ENCODE results near the gene PTPN14.
A peak's percentile ranks its signal among the peaks of the same experiment; 100 is the strongest.
"Not testable (repeated sequence)": the region's sequence is repeated elsewhere in the genome, so short reads cannot be mapped to it uniquely, and the experiment has no call there.

The PTPN14 gene

DNA sequence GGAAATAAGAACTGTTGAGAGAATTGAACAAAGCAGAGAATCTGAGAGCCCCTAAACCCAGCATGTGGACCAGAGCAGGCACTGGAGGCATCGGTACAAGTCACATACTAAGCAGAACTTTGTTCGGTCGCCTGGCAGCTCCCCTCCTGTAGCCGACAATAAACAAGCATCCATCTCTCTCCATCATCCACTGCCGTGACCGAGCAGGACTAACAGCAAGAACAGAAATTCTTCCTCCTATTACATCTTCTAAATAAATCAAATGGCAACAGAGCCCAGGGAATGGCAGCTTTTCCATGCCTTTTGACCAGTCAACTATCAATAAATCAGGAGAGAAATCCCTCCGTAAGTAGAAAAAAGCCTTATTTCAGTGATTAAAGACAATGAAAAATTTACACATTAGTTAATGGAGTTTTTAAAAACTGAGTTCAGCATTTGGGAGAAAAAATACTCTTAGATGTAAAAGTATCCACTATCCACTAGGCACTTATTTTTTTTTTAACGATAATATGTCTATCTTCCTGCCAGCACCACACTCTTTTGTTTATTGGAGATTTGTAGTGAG is 36.5 kb downstream of the PTPN14 start:
- H3K4me3 ChIP-seq (ENCODE audit: low read length), result no peak overlapping the region
- no peak for TF ChIP-seq CTCF (conservative IDR thresholded peaks at IDR 0.05; ENCODE audit: low read length)
- no peak for DNase-seq (ENCODE audit: low read depth)

DNA sequence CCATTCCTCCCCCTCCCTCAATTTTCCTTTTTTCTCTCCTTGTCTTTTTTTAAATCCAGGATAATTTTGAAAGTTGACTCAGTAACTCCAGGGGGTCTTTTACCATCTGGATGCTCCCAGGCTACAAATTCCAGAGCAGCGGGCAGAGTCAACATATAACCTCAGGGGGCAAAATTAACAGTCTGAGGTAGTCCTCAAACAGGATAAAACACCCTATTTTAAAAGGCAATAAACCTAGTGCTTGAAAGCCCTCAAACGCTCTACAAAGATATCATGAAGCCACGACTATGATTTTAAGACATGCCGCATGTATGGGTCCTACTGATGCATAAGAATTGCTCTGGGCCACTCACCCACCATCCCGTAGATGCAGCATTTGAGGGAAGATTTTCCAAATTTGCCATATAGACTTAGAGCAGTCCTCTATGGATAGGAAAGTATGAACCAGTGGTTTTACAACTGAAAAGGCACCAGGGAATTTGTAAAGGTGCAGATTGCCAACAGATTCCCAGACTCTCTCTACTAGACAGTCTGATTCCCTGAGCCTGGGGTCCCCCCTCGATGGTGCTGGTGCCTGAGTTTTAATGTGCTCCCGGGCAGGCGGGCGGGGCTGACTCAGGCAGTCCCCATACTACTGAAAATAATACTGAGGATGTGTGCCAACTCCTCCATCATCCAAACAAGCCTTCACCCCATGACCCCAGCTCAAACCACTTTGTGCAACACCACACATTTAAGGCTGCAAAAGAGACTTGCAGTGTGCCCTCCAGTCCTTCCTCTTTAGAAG is 37.2 kb downstream of the PTPN14 start:
- H3K4me3 ChIP-seq (ENCODE audit: low read length), result no peak overlapping the region
- DNase-seq (ENCODE audit: low read depth), result peak; percentile 47
- TF ChIP-seq CTCF (conservative IDR thresholded peaks at IDR 0.05; ENCODE audit: low read length), result no peak

- no peak for DNase-seq (ENCODE audit: low read depth)
- no peak overlapping the region for H3K4me3 ChIP-seq (ENCODE audit: low read length)
Observed at GRCh38 chr1:214513394-214513793, 38.0 kb downstream of the PTPN14 start.

DNA sequence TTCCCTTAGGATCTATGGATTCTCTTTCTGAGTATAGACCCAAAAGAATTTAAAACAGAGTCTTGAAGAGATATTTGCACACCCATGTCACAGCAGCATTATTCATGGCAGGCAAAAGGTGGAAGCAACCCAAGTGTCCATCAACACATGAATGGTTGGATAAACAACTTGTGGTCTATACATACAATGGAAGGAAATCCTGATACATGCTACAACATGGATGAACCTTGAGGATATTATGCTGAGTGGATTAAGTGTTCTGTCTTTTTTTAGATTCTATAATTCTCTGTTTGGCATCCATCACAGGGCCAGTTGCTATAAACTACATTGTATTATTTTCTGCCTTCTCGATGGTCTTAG is 39.8 kb downstream of the PTPN14 start:
- no peak overlapping the region for H3K4me3 ChIP-seq (ENCODE audit: low read length)
- no peak for TF ChIP-seq CTCF (conservative IDR thresholded peaks at IDR 0.05; ENCODE audit: low read length)
- no peak for DNase-seq (ENCODE audit: low read depth)

More at GRCh38 chr1:214513394-214513793, 38.0 kb downstream of the PTPN14 start:
- no peak for TF ChIP-seq CTCF (conservative IDR thresholded peaks at IDR 0.05; ENCODE audit: low read length)

GRCh38 chr1:214510914-214511638 is 40.3 kb downstream of the PTPN14 start:
- no peak overlapping the region for H3K4me3 ChIP-seq (ENCODE audit: low read length)
- TF ChIP-seq CTCF (conservative IDR thresholded peaks at IDR 0.05; ENCODE audit: low read length), result no peak
- DNase-seq (ENCODE audit: low read depth), result no peak

GRCh38 chr1:214510477-214510876 is 40.9 kb downstream of the PTPN14 start:
- no peak for TF ChIP-seq CTCF (conservative IDR thresholded peaks at IDR 0.05; ENCODE audit: low read length)
- no peak for DNase-seq (ENCODE audit: low read depth)
- no peak overlapping the region for H3K4me3 ChIP-seq (ENCODE audit: low read length)

- not testable (repeated sequence) for DNase-seq (ENCODE audit: low read depth); H3K4me3 ChIP-seq (ENCODE audit: low read length)
Observed at GRCh38 chr1:214509622-214510021, 41.8 kb downstream of the PTPN14 start.
